Loucy (cell line): ENCODE data around the gene GLB1L.

ENCODE experiments used
- H2AFZ ChIP-seq: fragments of 200-600 bp; sonication (generic); 2 replicates; pipeline ENCODE4 v1.6.0; 2016; ENCODE audit warnings: antibody characterized with exemption, mild to moderate bottlenecking, low read length, moderate library complexity
- H3F3A ChIP-seq: fragments of 200-600 bp; 2 replicates; pipeline ENCODE4 v1.6.0; 2016; ENCODE audit warnings: antibody characterized with exemption, low read depth, mild to moderate bottlenecking
- H3K27me3 ChIP-seq: fragments of 200-600 bp; sonication (generic); 2 replicates; pipeline ENCODE4 v1.6.1; 2014; ENCODE audit warnings: low read length, mild to moderate bottlenecking; ENCODE audit not compliant: insufficient read depth, poor library complexity, severe bottlenecking
- H3K36me3 ChIP-seq: fragments of 200-600 bp; sonication (generic); 2 replicates; pipeline ENCODE4 v1.6.1; 2016; ENCODE audit warnings: low read length; ENCODE audit not compliant: insufficient read depth
- H3K4me1 ChIP-seq: fragments of 200-600 bp; sonication (generic); 2 replicates; pipeline ENCODE4 v1.5.1; 2014; ENCODE audit warnings: low read length, mild to moderate bottlenecking; ENCODE audit not compliant: insufficient read depth, poor library complexity, severe bottlenecking
- H3K4me2 ChIP-seq: fragments of 200-600 bp; sonication (generic); 2 replicates; pipeline ENCODE4 v1.6.0; 2014; ENCODE audit warnings: antibody characterized with exemption, low read length, low read depth, mild to moderate bottlenecking; ENCODE audit not compliant: poor library complexity, severe bottlenecking
- H3K4me3 ChIP-seq: fragments of 200-600 bp; sonication (generic); 2 replicates; pipeline ENCODE4 v1.5.1; 2014; ENCODE audit warnings: low read length, mild to moderate bottlenecking, mixed read lengths; ENCODE audit not compliant: poor library complexity, severe bottlenecking
- H3K79me2 ChIP-seq: fragments of 200-600 bp; sonication (generic); 2 replicates; pipeline ENCODE4 v1.6.1; 2014; ENCODE audit warnings: low read length; ENCODE audit not compliant: insufficient read depth
- H3K9ac ChIP-seq: fragments of 200-600 bp; sonication (generic); 2 replicates; pipeline ENCODE4 v1.6.0; 2014; ENCODE audit warnings: mild to moderate bottlenecking, low read depth, low read length, moderate library complexity; ENCODE audit not compliant: poor library complexity, severe bottlenecking
- H3K9me2 ChIP-seq: fragments of 200-600 bp; sonication (generic); replicated peaks from 2 replicates; pipeline ENCODE4 v1.6.1; 2016; ENCODE audit warnings: low read depth, low read length, mixed read lengths
- H3K9me3 ChIP-seq: fragments of 200-600 bp; sonication (generic); 2 replicates; pipeline ENCODE4 v1.6.1; 2014; ENCODE audit warnings: mild to moderate bottlenecking, antibody characterized with exemption, low read length, low read depth; ENCODE audit not compliant: insufficient read depth
- H4K20me1 ChIP-seq: fragments of 200-600 bp; sonication (generic); 2 replicates; pipeline ENCODE4 v1.6.0; 2014; ENCODE audit warnings: antibody characterized with exemption, low read length, mild to moderate bottlenecking; ENCODE audit not compliant: insufficient read depth, poor library complexity, severe bottlenecking
- CTCF ChIP-seq: fragments of 200-600 bp; sonication (generic); conservative IDR thresholded peaks from 2 replicates; pipeline ENCODE4 v1.5.1; 2014; ENCODE audit warnings: mild to moderate bottlenecking, antibody characterized with exemption, low read length
- EZH2phosphoT487 ChIP-seq: fragments of 200-600 bp; IDR thresholded peaks from 2 replicates; pipeline ENCODE4 v1.6.1; 2018; ENCODE audit warnings: antibody characterized with exemption, mild to moderate bottlenecking, moderate library complexity, borderline replicate concordance

Gene GLB1L

GRCh38 chr2:219218732-219219701, 26.2 kb downstream of the GLB1L start, which contains the start of gene ABCB6:
Gene ABCB6, minus strand, starts transcription at chr2:219218958. Its CDS starts 285 bp downstream, at chr2:219218673.
- Histone ChIP-seq H3K4me1 (peaks cover 10% of the 10 kb centered on the region), H3K9ac (no peak within 1 kb of the TSS), H2AFZ (no peak within 1 kb of the TSS), H3K9me3 (no peaks in the 10 kb centered on the region), H3K27me3 (no peaks in the 10 kb centered on the region), H3K9me2 (no peaks in the 10 kb centered on the region), H3K36me3 (peaks cover 35% of the 10 kb centered on the region; the same call in 1 of the 2 replicates), H3F3A (no peaks in the 10 kb centered on the region), H3K79me2 (no peaks in the 10 kb centered on the region), H3K4me3 (peak within 1 kb of the TSS; percentile 33), H4K20me1 (no peaks in the 10 kb centered on the region), H3K4me2 (peak within 1 kb of the TSS; percentile 60)
- TF ChIP-seq CTCF (no peak), EZH2phosphoT487 (no peak)

- Histone ChIP-seq H3K9me2 (no peaks in the 10 kb centered on the region), H3K79me2 (no peaks in the 10 kb centered on the region), H2AFZ (no peak overlapping the region), H3K36me3 (peaks cover 28% of the 10 kb centered on the region; the same call in 1 of the 2 replicates), H3K9me3 (no peaks in the 10 kb centered on the region), H3K4me3 (peak overlapping the region; percentile 33), H3K4me1 (peaks cover 10% of the 10 kb centered on the region), H3F3A (no peaks in the 10 kb centered on the region), H3K27me3 (no peaks in the 10 kb centered on the region), H3K9ac (no peak overlapping the region), H4K20me1 (no peaks in the 10 kb centered on the region), H3K4me2 (peak overlapping the region; percentile 60)
- TF ChIP-seq CTCF, result no peak
- TF ChIP-seq EZH2phosphoT487, result no peak
Observed at GRCh38 chr2:219218217-219218731, 27.0 kb downstream of the GLB1L start.

GRCh38 chr2:219216535-219216915, 28.7 kb downstream of the GLB1L start:
- TF ChIP-seq CTCF (no peak), EZH2phosphoT487 (no peak)
- peaks cover 10% of the 10 kb centered on the region for H3K4me1 ChIP-seq
- H4K20me1 ChIP-seq, result no peaks in the 10 kb centered on the region
- H3F3A ChIP-seq, result no peaks in the 10 kb centered on the region
- no peaks in the 10 kb centered on the region for H3K9me3 ChIP-seq
- no peaks in the 10 kb centered on the region for H3K9me2 ChIP-seq
- peaks cover 14% of the 10 kb centered on the region; the same call in 1 of the 2 replicates for H3K36me3 ChIP-seq
- no peak overlapping the region for H3K4me2 ChIP-seq
- no peak overlapping the region for H2AFZ ChIP-seq
- no peaks in the 10 kb centered on the region for H3K27me3 ChIP-seq
- no peaks in the 10 kb centered on the region for H3K79me2 ChIP-seq
- H3K9ac ChIP-seq, result no peak overlapping the region
- no peak overlapping the region for H3K4me3 ChIP-seq
